GDM1 (cell line): ENCODE results near the gene DTX4.
A peak's percentile ranks its signal among the peaks of the same experiment; 100 is the strongest.
"Not testable (repeated sequence)": the region's sequence is repeated elsewhere in the genome, so short reads cannot be mapped to it uniquely, and the experiment has no call there.

Experiments used
- DNase-seq: peaks from one replicate; lab custom pipeline; 2025; lab: John Stamatoyannopoulos, UW

The DTX4 gene

GRCh38 chr11:59171508-59172322 lies at the start of gene DTX4:
Gene DTX4 (plus strand): TSS chr11:59172132. CDS start chr11:59172596, 464 bp downstream.
- DNase-seq = peak; percentile 78

- peak; percentile 68 for DNase-seq
These were observed 36.1 kb upstream of the DTX4 start for GRCh38 chr11:59135648-59136461.

- DNase-seq = not testable (repeated sequence)
These were observed 35.4 kb upstream of the DTX4 start for GRCh38 chr11:59136551-59136950.

- DNase-seq = no peak
These were observed 34.7 kb upstream of the DTX4 start for GRCh38 chr11:59137190-59137589.

GRCh38 chr11:59138643-59139042 lies 33.3 kb upstream of the DTX4 start:
- no peak for DNase-seq

- DNase-seq = no peak
These were observed 30.7 kb upstream of the DTX4 start for GRCh38 chr11:59141191-59141590.

- no peak for DNase-seq
These were observed 30.1 kb upstream of the DTX4 start for GRCh38 chr11:59141673-59142460.

GRCh38 chr11:59142530-59143507 lies 29.1 kb upstream of the DTX4 start, which contains the start of gene FAM111A:
Gene FAM111A (plus strand): TSS chr11:59142856. CDS start chr11:59148873, 6,017 bp downstream.
- DNase-seq = peak; percentile 89

GRCh38 chr11:59144096-59144495 lies 27.8 kb upstream of the DTX4 start:
- DNase-seq = no peak

- peak; percentile 81 for DNase-seq
These were observed 27.2 kb upstream of the DTX4 start for GRCh38 chr11:59144579-59145345.

GRCh38 chr11:59145534-59145933 lies 26.4 kb upstream of the DTX4 start:
- no peak for DNase-seq

GRCh38 chr11:59151761-59152160 lies 20.2 kb upstream of the DTX4 start:
- DNase-seq = no peak

- no peak for DNase-seq
These were observed 19.5 kb upstream of the DTX4 start for GRCh38 chr11:59152312-59152951.

- no peak for DNase-seq
These were observed 17.3 kb upstream of the DTX4 start for GRCh38 chr11:59154610-59155009.

GRCh38 chr11:59157433-59157832 lies 14.5 kb upstream of the DTX4 start:
- DNase-seq = no peak

- peak; percentile 55 for DNase-seq
These were observed 13.5 kb upstream of the DTX4 start for GRCh38 chr11:59158206-59159068.

- no peak for DNase-seq
These were observed 7.9 kb upstream of the DTX4 start for GRCh38 chr11:59164028-59164427.

GRCh38 chr11:59172345-59173079 lies 580 bp downstream of the DTX4 start:
- no peak for DNase-seq
